NOMO-1 (cell line): ENCODE data around the gene WIZ.
"Not testable (repeated sequence)": the region's sequence is repeated elsewhere in the genome, so short reads cannot be mapped to it uniquely, and the experiment has no call there.

Experiments
- DNase-seq, 2 experiments: peaks; one replicate each; lab custom pipeline; 2025; ENCODE audit not compliant: unreplicated experiment in 2 of 2; lab: John Stamatoyannopoulos, UW

Gene WIZ

DNA sequence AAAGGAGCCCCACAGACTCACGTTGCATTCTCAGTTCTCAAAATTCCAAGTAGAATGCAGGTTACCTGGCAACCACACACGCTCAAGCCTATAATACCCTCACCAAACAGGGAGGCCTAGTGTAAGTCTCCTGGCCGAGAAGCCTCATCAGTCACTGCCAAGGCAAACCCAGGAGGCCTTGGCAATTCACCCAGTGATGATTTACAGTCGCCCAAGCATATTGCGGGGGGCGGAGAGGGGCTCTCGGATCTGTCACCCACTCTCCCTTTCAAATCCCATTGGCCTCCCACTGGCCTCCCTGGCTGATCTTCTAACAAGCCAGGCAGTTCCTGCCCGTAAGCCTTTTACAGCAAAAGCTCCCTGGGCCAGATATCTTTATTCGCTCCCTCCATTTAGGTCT is 32.1 kb downstream of the WIZ start:
- no peak for DNase-seq

DNA sequence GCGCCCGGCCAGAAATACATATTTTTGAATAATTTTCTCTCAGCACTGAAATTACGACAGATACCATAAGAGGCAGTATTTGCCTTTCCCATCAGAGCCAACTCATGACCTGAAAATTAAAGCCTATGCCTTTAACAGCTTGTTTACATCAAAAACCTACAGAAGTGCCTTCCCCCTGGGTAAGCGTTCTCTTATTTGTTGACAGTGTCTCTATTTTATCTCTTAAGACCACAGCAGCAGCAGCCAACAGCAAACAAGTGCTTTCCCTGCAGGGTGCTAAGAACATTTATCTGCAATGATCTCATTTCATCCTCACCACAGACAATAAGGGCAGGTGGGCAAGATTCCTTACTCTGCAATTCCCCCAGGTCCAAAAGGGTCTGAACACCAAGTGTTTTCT is 36.9 kb downstream of the WIZ start:
- no peak for DNase-seq

DNA sequence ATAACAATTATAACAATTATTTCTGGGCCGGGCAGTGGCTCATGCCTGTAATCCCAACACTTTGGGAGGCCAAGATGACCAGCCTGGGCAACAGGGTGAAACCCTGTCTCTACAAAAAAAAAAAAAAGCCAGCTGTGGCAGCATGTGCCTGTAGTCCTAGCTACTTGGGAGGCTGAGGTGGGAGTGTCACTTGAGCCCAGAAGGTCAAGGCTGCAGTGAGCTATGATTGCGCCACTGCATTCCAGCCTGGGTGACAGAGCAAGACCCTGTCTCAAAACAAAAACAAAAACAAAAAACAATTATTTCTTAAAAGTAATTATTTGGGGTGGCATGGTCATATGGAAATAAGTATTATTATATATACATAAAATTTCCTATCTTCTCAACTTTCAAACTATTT is 38.4 kb downstream of the WIZ start:
- not testable (repeated sequence) for DNase-seq

DNA sequence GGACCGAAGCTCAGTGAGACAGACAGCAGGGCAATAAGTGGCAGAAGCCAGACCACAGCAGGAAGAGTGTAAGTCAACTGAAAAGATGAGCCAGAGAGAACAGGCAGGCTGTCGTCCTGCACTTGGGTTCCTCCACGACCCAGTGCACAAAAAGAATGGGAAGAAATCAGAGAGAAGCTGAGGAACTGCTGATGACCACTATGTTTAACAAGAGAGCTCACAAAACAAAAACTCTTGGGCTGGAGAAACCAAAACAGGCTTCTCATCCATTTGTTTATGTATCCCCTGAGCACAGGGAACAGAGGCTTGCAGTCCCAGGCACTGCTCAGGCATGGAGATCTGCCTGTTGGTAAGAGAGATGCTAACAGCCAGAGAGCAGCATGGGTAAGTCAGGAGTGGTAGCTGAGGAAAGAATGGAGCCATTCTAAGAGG is 45.0 kb downstream of the WIZ start:
- DNase-seq, result no peak

DNA sequence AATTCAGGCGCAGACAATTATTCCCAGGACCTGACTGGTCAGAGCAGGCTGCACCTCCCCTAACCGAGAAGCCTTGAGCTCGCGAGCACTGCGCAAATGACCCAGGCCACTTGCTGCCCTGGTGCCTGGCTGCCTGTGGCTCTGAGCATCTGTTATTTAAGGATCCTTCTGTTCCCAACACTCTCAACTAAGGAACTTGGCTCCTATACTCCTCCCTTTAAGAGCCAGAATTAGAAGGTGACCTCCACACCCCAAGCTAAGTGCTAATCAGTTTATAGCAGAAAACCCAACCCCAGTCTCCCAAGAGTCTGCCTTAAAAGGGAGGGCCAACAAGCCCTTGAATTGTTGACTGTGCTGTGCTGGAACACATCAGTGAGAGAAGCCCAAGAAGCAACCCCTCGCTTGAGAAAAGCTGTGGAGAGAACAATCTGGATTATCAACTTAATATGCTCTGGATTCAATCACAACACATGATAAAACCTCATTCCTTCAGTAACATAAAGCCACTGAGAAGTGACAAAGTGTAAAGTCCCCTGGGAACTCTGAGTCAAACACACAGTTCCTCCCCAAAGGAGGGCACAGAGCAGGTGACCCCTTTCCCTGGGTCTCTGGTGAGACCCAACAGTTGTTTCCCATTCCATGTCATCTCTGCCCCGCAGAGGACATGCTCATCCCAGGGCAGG is 45.5 kb downstream of the WIZ start:
- DNase-seq, result no peak

DNA sequence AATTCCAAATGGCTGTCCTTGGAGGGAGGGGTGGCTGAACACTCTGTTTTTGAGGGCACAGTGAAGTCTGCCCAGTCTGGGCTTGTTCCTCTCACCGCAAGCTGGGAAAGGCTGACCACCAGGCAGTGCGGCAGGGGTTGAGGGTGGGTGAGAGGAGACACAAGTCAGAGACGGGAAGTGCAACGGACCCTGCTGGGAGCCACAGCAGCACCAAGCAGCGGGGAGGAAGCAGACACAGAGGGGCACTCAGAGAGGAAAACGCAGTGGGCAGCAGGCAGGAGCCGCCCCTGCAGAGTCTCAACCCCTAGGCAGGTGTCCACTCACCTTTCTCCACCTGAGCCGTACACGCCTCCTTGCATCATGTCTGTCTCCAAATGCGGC is 46.6 kb downstream of the WIZ start:
- no peak for DNase-seq

DNA sequence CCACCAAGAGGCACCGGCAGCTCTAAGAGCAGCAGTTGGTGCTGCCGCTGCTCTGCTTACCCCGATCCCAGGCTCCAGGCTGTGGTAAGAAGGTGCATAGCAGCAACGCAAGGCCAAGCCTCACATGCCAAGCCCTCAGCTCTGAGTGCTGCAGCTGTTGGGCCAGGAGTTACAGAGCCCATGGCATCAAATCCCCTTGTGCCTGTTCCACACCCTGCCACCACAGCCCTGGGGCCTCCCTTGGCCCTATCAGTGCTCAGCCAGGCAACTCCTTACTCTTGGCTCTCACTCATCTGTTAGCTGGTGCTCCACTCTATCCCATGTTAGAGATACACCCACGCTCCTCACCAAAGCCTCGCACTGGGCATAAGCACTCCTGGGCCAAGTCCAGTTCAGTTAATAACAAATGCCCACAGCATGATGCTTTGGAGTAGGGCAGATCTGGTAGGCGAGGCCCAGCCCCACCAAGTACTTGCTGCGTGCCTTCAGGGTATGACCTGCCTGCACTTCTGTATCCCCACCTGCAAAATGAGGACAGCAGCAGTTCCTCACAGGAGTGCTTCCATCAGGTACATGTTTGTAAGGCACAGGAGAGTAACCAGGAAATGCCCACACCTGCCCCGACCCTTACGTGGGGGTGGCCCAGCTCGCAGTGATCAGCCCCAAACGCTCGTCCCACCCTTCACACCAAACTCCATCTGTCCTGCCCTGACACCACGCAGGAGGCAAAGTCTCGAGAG is 47.2 kb downstream of the WIZ start:
- DNase-seq, result no peak

DNA sequence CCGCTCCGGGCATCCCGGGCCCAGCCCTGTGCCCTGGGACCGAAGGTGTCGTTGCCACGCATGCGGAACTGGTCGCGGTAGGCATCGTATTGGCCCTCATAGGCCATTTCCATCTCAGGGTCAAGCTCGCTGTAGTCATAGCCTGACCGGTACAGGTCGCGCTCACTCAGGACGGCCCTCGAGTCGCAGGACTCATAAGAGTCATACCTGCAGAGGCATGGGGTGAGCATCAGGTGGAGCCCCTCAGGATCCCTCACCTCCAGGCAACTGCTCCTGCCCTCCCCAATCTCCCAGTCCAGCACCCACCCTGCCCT is 48.4 kb downstream of the WIZ start:
- DNase-seq, result no peak

DNA sequence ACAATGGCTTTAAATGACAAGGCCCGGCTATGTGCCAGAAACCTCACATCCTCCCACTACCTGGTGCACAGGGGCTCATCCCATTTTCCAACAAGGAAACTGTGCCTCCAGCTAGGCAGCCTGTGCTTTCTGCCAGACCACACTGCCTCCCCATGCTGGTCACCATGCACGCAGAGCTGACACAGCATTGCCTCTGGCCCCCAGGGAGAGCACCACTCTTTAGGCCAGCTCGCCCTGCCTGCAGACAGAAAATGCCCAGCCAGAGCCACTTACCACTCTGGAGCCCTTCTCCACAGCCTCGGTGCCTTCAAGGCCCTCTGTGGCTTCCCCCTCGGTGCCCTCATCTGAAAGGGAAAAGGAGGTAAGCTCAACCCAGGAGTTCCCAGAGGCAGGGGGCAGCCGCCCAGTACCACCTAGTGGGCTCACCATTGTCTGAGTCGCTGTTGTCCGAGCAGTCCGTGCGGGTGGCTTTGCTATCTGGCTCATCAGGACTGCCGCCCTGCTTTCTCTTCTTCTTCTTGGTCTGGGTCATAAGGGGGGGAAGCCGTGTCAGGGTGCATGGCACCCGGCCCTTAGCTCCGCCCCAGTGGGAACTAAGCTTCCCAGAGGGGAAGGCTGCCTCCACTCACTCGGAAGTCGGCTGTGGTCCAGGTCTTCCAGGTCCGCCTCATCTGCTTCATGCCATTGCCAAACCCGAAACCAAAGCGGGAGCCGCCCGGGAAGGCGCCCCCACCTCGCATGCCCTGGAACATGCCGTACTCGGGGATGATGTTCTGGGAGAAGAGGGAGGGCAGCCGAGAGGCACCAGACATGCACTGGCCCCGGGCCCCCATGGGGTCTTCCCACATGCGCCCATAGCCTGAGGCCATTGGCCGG is 49.0 kb downstream of the WIZ start:
- no peak for DNase-seq

DNA sequence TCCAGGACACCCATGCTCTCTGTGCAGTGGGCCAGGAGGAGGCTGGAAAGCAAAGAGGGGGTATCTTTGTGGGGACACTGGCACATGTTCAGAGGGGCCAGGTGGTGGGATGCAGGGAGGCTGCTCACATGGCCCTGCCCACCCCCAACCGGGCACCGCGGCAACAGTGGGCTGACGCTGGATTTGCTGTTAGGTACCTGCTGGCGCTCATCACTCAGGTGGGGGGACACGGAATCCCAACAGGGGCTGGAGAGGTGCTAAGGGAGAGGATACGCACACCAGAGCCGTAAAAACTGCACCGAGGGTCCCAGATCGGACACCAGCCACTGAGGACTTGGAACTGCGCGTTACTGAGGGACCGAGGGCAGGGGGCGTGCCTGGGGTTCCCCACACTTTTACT is 50.1 kb downstream of the WIZ start:
- DNase-seq, result no peak

DNA sequence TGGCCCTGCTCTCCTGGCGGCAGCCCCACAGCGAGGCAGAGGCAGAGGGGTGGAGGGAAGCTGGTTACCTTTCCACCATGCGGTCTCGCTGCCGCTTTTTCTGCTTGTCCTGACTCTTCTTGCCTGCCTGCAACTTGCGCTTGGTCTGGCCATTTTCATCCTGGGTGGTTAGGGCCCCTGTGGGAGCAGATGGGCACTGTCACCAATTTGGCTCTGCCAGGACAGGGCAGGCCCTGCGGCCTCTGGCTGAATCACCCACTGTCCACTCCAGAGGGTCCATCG is 50.6 kb downstream of the WIZ start:
- no peak for DNase-seq

DNA sequence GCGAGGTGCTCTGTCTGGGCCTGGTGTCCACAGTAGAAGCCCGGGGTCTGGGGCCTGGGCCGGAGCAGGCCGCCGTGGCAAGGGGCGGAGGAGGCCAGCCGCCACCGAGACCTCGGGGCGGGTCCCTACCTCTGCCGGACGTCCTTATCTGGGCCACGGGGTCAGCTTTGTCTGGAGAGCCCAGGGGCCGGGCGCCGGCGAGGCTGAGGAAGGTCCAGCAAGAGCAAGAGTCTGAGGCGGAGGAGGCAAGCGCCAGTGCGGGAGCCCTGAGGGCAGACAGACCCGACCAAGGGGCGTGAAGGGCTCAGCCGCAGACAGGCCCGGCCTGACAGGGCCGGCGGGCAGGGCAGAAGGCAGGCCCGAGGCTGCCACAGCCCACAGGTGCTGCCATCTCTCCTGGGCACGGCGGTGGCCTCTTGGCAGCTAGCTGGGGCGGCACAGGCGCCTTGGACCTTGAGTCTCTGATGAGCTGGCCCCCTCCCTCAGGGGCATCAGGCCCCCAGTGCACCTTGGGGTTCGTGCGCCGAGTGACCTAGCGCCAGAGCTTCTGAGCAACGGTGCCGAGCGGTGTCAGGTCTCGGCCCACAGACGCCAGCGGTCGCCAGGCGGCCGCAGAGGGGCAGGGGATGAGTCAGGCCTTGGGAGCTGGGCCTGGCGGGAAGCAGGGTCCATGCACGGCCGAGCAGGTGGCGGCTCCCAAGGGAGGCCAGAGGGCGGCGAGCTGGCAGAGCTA is 51.1 kb downstream of the WIZ start:
- DNase-seq, result no peak

DNA sequence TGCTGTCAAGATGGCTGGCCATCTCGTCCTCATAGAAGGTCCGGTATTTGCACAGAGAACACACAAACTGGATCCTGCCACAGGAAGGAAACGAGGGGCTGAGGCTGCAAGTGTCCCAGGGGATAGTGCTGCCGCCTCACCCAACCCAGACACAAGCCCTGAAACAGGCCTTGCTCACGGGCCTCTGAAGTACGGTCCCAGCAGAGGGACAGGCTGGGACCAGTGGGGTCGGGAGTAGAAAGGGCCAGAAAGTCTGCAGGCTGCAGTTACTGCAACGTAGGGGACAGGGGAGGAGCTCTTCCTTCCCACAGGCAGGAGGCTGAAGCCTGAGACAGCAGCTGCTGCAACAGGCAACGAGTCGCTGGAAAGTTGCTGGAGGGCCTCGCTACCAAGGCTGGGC is 52.0 kb downstream of the WIZ start:
- no peak for DNase-seq

DNA sequence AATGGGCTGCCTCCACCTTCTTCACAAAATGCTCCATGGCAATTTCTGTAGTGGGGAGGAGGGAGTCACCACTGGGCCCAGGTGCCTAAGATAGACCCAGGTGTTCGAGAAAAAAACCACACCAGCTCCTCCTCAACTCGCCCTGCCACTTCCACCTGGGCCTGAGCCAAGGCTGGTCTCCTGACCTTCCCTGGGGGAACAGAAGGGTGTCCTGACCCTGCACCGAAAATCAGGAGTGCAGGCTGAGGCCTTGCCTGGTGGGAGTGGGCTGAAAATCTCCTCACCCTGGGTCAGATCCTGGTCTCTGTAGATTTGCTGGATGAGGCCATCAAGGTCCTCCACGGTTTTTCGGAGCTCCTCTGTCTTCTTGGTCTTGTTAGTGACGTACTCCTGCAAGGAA is 52.5 kb downstream of the WIZ start:
- DNase-seq, result no peak

DNA sequence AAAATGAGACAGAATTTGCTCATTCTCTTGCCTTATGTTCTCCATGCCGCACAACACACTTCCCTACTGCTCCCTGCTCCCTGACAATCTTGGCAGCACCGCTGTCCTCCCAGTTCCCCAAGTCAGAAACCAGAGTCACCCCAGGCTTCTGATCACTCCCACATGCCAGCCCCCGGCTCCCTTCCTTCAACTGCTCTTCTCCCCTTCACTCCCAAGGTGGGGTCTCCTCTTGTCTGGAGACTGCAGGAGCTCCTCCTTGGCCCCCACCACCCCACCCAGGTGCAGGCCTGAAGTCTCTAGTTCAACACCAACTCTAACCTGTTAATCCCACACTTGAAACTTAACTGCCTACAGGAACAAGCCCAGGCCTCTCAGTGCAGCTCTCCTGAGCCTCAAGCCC is 53.3 kb downstream of the WIZ start:
- DNase-seq, result no peak

DNA sequence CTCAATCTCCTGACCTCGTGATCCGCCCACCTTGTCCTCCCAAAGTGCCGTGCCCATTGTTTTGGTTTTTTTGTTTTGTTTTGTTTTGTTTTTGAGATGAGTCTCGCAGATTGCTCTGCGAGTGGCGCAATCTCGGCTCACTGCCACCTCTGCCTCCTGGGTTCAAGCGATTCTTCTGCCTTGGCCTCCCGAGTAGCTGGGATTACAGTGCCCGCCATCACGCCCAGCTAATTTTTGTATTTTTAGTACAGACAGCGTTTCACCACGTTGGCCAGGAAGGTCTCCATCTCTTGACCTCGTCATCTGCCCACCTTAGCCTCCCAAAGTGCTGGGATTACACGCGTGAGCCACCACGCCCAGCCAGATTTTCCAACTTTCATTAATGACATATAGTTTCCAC is 54.5 kb downstream of the WIZ start:
- not testable (repeated sequence) for DNase-seq

DNA sequence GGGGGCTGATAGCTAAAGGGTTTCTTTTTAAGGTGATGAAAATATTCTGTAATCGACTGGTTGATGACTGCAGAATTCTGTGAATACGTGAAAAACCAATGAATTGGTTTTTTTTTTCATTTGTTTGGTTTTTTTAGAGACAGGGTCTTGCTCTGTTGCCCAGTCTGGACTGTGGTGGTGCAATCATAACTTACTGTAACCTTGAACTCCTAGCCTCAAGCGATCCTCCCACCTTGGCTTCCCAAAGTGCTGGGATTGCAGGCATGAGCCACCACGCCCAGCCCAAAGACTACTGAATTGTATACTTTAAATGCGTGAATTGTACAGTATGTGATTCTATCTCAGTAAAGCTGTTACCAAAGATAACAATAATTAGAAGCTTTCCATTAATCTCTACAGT is 55.3 kb downstream of the WIZ start:
- no peak for DNase-seq

DNA sequence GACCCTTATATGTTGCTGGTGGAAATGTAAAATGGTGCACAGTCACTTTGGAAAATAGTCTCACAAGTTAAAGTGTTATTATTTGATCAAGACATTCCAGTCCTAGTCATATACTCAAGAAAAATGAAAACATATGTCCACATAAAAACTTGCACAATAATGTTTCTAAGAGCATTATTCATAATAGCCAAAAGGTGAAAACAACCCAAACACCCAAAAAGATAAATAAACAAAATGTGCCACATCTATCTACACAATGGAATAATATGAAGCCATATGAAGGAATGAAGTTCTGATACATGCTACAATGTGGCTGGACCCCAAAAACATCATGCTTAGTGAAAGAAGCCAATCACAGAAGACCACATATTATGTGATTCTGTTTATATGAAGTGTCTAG is 55.8 kb downstream of the WIZ start:
- no peak for DNase-seq

DNA sequence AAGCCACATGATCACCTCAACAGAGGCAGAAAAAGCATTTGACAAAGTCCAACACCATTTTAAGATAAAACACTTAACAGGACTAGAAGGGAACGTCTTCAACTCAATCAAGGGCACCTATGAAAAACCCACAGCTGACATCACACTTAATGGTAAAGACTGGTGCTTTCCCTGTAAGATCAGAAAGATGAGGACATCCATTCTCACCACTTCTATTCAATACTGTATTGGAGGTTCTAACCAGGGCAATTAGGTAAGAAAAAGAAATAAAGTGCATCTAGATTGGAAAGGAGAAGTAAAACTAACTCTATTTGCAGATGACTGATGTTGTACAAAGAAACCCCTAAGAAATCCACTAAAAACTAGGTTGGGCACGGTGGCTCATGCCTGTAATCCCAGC is 58.9 kb downstream of the WIZ start:
- DNase-seq, result peak in 1 of 2 experiments; percentile 12

DNA sequence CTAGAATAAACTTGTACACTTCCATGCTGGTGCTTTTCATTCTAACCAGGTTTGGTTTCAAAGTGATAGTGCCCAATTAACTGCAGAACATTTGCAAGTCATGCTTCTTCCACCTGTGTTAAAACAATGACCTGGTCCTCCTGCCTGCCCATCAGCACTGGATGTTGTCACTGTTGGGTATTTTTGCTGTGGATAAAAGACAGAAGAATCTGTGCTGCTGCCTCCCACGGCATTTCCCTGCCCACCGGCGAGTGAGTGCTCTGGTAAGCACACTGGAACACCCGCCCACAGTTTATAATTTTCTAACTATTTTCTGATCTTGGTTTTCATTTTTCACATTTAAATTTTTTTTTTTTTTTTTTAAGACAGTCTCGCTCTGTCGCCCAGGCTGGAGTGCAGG is 67.9 kb downstream of the WIZ start:
- no peak for DNase-seq

DNA sequence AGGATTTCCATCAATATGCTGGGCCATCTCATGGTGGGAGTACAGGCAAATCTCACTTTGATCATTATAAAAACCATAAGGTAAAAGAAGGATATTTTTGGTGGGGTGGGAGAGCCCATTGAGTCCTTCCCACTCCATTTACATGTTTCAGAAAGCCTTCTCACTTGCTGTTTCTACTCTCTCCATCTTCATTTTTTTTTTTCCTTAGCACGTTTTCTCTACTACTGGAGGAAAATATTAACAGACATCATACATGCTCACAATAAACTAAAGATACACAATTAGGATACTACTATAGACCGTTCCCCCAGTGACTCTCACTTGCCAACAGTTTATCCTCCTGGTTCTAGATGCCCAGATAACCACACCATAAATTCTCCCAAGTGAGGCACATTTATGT is 68.3 kb downstream of the WIZ start:
- DNase-seq, result no peak
